Esophagus muscularis mucosa (tissue), 4 donors: ENCODE measurements around the gene TRMT61A. TPM values are rescaled to one million over a fixed set of nuclear protein-coding genes. Genes with fewer than 3 reads are reported as not detected.
A peak's percentile ranks its signal among the peaks of the same experiment; 100 is the strongest.

ENCODE experiments used
- DNase-seq: peaks from one replicate; pipeline ENCODE4 v3.0.0-alpha.2; 2017; ENCODE audit errors: extremely low spot score
- H3K27ac ChIP-seq, 4 donors: fragments of 200-600 bp; sonication (generic); replicated peaks in 1 of 4; 1 replicate in 3 of 4; 2 replicates in 1 of 4; pipeline ENCODE4 v1.5.1; 2016 to 2019; ENCODE audit warnings: mild to moderate bottlenecking in 1 of 4
- H3K27me3 ChIP-seq, 4 donors: fragments of 200-600 bp; sonication (generic); one replicate each; pipeline versions ENCODE4 v1.5.1 to v1.6.0; 2016 to 2019
- H3K36me3 ChIP-seq, 4 donors: fragments of 200-600 bp; sonication (generic); one replicate each; pipeline ENCODE4 v1.5.1; 2016 to 2019
- H3K4me1 ChIP-seq, 4 donors: fragments of 200-600 bp; sonication (generic); one replicate each; pipeline ENCODE4 v1.5.1; 2016 to 2019
- H3K4me3 ChIP-seq, 4 donors: fragments of 200-600 bp; sonication (generic); 1 replicate in 2 of 4; 2 replicates in 2 of 4; pipeline ENCODE4 v1.5.1; 2016 to 2019; ENCODE audit warnings: mild to moderate bottlenecking in 4 of 4, moderate library complexity in 1 of 4
- H3K9me3 ChIP-seq, 4 donors: fragments of 200-600 bp; sonication (generic); 1 replicate in 3 of 4; 2 replicates in 1 of 4; pipeline ENCODE4 v1.5.1; 2016 to 2019
- CTCF ChIP-seq, 3 experiments: fragments of 200-600 bp in 2 of 3; fragments of 450-650 bp in 1 of 3; sonication (generic) in 2 of 3; IDR thresholded peaks; one replicate each; pipeline ENCODE4 v1.5.1; 2017 to 2019; ENCODE audit warnings: antibody characterized with exemption in 3 of 3, mild to moderate bottlenecking in 2 of 3, moderate library complexity in 1 of 3
- EP300 ChIP-seq: sonication (generic); formaldehyde crosslinking; IDR thresholded peaks from one replicate; pipeline ENCODE4 v1.6.1; 2017; ENCODE audit warnings: antibody characterized with exemption
- POLR2A ChIP-seq: fragments of 450-650 bp; IDR thresholded peaks from one replicate; pipeline ENCODE4 v1.6.1; 2017; ENCODE audit warnings: antibody characterized with exemption, moderate library complexity, mild to moderate bottlenecking, low read depth
- POLR2AphosphoS5 ChIP-seq, 2 donors: sonication (generic); formaldehyde crosslinking; IDR thresholded peaks; one replicate each; pipeline ENCODE4 v1.6.1; 2017; ENCODE audit warnings: antibody characterized with exemption in 2 of 2
- WGBS: methylation state at CpG from one replicate; pipeline ENCODE4 v1.1.5; 2018; 5-methylcytosine and 5-hydroxymethylcytosine counted together
- intact Hi-C: fragments of 100-400 bp; cut with DNase I; formaldehyde crosslinking; loops from one replicate; pipeline ENCODE4 v1.15.1; 2023
- total RNA-seq, 4 donors: library from RNA; depleted of rRNA; stranded (reverse); fragments of >200 nt; gene quantifications; one replicate each; pipeline versions ENCODE4 v1.1.0 to v1.2.1, GENCODE V29; 2016

The TRMT61A gene
- total RNA-seq, 4 donors from 2014 or later = 28.7 to 50.0 (median 35.2) TPM

GRCh38 chr14:103527408-103528145 lies 1.4 kb upstream of the TRMT61A start:
- TF ChIP-seq POLR2A (no peak), EP300 (no peak), POLR2AphosphoS5 (IDR thresholded peaks at IDR 0.05) (no peak), CTCF (IDR thresholded peaks at IDR 0.05) (no peak)
- 75% methylated on average over 11 of the region's 14 CpGs for WGBS
- Histone ChIP-seq H3K27ac (peak overlapping the region; percentile 88 to 97 (median 94)), H3K36me3 (peaks cover 0 to 26% (median 9%) of the 10 kb centered on the region in 4 donors), H3K4me3 (peak overlapping the region in 1 of 4 donors; percentile 99), H3K4me1 (peaks cover 49 to 82% (median 76%) of the 10 kb centered on the region in 4 donors), H3K9me3 (no peaks in the 10 kb centered on the region), H3K27me3 (no peaks in the 10 kb centered on the region)
- intact Hi-C loops = no loop called here
- no peak for DNase-seq

DNA sequence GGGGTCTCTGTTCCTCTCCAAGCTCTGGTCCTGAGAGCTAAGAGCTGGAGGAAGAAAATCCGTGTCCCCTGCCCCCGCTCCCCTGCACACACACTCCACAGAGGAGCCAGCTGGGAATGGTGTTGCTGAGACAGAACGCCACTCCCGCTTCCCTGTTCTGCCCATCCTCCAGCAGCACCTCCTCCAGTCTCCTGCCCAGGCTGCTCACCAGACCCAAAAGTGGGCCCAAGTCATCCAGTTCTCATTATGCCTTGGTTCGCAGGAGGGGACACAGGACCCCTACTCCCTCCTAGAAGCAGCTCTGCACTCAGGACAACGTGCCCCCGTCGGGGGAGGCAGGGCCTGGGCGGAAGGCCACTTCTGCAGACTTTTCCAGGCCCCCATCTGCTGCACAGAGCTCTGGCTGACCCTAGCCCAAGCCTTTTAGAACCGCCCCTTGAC lies 830 bp upstream of the TRMT61A start:
- Histone ChIP-seq H3K4me3 (peak overlapping the region; percentile 72 to 99 (median 98)), H3K9me3 (no peaks in the 10 kb centered on the region), H3K27ac (peak overlapping the region; percentile 88 to 97 (median 94)), H3K4me1 (peaks cover 44 to 83% (median 76%) of the 10 kb centered on the region in 4 donors), H3K27me3 (no peaks in the 10 kb centered on the region), H3K36me3 (peaks cover 0 to 32% (median 12%) of the 10 kb centered on the region in 4 donors)
- TF ChIP-seq POLR2A (no peak), EP300 (no peak), POLR2AphosphoS5 (IDR thresholded peaks at IDR 0.05) (no peak), CTCF (IDR thresholded peaks at IDR 0.05) (no peak)
- intact Hi-C loops = no loop called here
- 53% methylated on average over 9 of the region's 10 CpGs for WGBS
- no peak for DNase-seq

DNA sequence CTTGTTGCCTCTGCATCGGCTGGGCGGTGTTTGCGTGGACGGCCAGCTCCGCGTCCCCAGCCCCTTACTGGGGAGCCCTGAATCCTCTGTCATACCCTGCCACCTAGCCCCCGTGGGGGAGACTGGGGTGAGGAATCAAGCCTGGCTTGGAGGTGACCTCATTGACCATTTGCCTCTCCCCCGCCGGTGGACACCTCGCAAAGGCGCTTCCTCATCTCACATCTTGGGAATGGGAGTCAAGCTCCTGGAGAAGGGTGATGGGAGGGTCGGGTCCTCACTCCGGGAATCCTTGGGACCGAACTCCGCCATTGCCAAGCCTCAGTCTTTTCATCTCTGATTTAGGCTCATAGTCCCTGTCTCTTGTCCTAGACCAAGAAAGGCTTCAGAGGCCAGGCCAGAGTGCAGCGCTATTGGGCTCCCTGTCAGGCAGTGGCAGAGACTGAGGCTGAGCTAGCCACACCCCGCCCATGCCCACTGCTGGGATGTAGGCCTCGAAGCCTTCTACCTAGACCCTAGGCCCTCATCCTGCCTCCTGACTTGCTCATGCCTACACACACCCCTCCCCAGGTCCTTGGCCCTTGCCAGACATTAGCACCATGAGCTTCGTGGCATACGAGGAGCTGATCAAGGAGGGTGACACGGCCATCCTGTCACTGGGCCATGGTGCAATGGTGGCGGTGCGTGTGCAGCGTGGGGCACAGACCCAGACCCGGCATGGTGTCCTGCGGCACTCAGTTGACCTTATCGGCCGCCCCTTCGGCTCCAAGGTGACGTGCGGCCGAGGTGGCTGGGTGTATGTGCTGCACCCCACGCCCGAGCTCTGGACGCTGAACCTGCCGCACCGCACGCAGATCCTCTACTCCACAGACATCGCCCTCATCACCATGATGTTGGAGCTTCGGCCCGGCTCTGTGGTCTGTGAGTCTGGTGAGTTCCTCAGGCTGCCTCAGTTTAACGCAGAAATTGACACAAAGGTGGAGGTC lies 678 bp downstream of the TRMT61A start:
- no peak for TF ChIP-seq POLR2A
- TF ChIP-seq POLR2AphosphoS5 (IDR thresholded peaks at IDR 0.05) = no peak
- TF ChIP-seq EP300 = no peak
- TF ChIP-seq CTCF (IDR thresholded peaks at IDR 0.05) = no peak
- DNase-seq = no peak
- Histone ChIP-seq H3K4me1 (peaks cover 46 to 84% (median 82%) of the 10 kb centered on the region in 4 donors), H3K27ac (peak overlapping the region; percentile 88 to 97 (median 94)), H3K27me3 (no peaks in the 10 kb centered on the region), H3K36me3 (peaks cover 0 to 44% (median 22%) of the 10 kb centered on the region in 4 donors), H3K4me3 (peak overlapping the region; percentile 72 to 99 (median 98)), H3K9me3 (no peaks in the 10 kb centered on the region)
- WGBS = 21% methylated on average over 21 of the region's 42 CpGs
- intact Hi-C loops = no loop called here

DNA sequence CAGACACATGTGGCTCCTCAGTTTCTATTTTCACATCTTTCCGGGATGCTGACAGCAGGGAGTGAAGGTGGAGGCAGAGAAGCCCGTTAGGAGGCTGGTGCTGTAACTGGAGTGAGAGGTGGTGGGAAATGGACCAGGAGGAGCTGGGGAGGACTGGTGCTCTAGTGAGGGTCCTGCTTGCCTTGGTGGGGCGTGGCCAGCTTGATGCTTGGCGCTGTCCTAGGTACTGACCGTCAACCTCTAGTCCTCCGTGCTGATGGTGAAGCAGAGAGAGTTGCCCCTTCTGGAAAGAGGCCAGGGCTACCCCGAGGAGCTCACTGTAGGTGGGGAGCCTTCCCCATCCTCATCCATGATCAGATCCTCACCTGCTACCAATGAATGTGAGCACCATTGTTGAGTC lies 1.4 kb downstream of the TRMT61A start:
- H3K36me3 ChIP-seq = peaks cover 0 to 51% (median 26%) of the 10 kb centered on the region in 4 donors
- peaks cover 50 to 91% (median 87%) of the 10 kb centered on the region in 4 donors for H3K4me1 ChIP-seq
- WGBS = 61% methylated on average over 7 of the region's 7 CpGs
- H3K4me3 ChIP-seq = peak overlapping the region in 3 of 4 donors; percentile 72 to 99 (median 99)
- peak overlapping the region; percentile 88 to 97 (median 94) for H3K27ac ChIP-seq
- no peak for DNase-seq
- intact Hi-C loops = no loop called here
- H3K27me3 ChIP-seq = no peaks in the 10 kb centered on the region
- no peak for TF ChIP-seq POLR2AphosphoS5 (IDR thresholded peaks at IDR 0.05)
- TF ChIP-seq EP300 = no peak
- H3K9me3 ChIP-seq = no peaks in the 10 kb centered on the region
